NCI-H82 treated with DMSO at 0.1 percent for 48 hours (cell line): Measurements from ENCODE around the gene DPP10.

Source experiments
- DNase-seq: peaks from one replicate; lab custom pipeline; 2025; ENCODE audit not compliant: unreplicated experiment; lab: John Stamatoyannopoulos, UW

The DPP10 gene

GRCh38 chr2:115208493-115209164, 766.2 kb downstream of the DPP10 start:
- no peak for DNase-seq

- no peak for DNase-seq
Measured at GRCh38 chr2:115214050-115214449, 771.6 kb downstream of the DPP10 start.

GRCh38 chr2:115219296-115219695, 776.9 kb downstream of the DPP10 start:
- DNase-seq, result no peak

- no peak for DNase-seq
Measured at GRCh38 chr2:115234186-115234585, 791.7 kb downstream of the DPP10 start.

- DNase-seq, result no peak
Measured at GRCh38 chr2:115234737-115235136, 792.3 kb downstream of the DPP10 start.

GRCh38 chr2:115248066-115248465, 805.6 kb downstream of the DPP10 start:
- no peak for DNase-seq

GRCh38 chr2:115277366-115277765, 834.9 kb downstream of the DPP10 start:
- DNase-seq, result no peak

- no peak for DNase-seq
Measured at GRCh38 chr2:115285416-115285815, 843.0 kb downstream of the DPP10 start.

- DNase-seq, result no peak
Measured at GRCh38 chr2:115290478-115290877, 848.0 kb downstream of the DPP10 start.

- no peak for DNase-seq
Measured at GRCh38 chr2:115292742-115293141, 850.3 kb downstream of the DPP10 start.

- no peak for DNase-seq
Measured at GRCh38 chr2:115294999-115295398, 852.6 kb downstream of the DPP10 start.

- DNase-seq, result no peak
Measured at GRCh38 chr2:115297056-115297455, 854.6 kb downstream of the DPP10 start.

GRCh38 chr2:115299199-115299598, 856.8 kb downstream of the DPP10 start:
- DNase-seq, result no peak

GRCh38 chr2:115305712-115306111, 863.3 kb downstream of the DPP10 start:
- no peak for DNase-seq

- DNase-seq, result no peak
Measured at GRCh38 chr2:115314119-115314518, 871.7 kb downstream of the DPP10 start.

- no peak for DNase-seq
Measured at GRCh38 chr2:115327061-115327460, 884.6 kb downstream of the DPP10 start.

- DNase-seq, result no peak
Measured at GRCh38 chr2:115359550-115359949, 917.1 kb downstream of the DPP10 start.

GRCh38 chr2:115364093-115364492, 921.7 kb downstream of the DPP10 start:
- no peak for DNase-seq

GRCh38 chr2:115369400-115369799, 927.0 kb downstream of the DPP10 start:
- no peak for DNase-seq

GRCh38 chr2:115374981-115375380, 932.5 kb downstream of the DPP10 start:
- no peak for DNase-seq

- DNase-seq, result no peak
Measured at GRCh38 chr2:115384399-115384798, 942.0 kb downstream of the DPP10 start.

GRCh38 chr2:115386465-115386864, 944.0 kb downstream of the DPP10 start:
- DNase-seq, result no peak

- no peak for DNase-seq
Measured at GRCh38 chr2:115389024-115389423, 946.6 kb downstream of the DPP10 start.
